ENCODE results near the gene C1orf210.

C1orf210 gene

DNA sequence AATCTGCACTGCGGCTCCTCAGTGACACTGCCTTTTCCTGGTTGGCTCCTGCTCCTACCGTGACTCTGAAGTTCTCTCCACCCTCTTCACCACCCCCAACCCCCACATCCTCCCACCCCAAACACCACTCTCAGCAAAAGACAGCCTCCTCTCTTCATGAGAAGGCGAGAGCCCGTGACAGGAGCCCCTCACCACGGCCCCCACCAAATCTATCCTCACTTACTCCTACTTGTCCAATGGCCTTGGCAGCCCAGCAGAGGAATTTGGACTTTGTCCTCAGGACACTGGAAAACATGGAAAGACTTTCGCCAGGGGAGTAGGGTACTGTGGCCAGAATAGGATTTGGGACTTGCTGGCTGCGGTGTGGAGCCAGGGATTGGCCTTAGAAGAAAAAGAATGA, 8.7 kb downstream of the C1orf210 start:
- TF ChIP-seq, protein P1, sequence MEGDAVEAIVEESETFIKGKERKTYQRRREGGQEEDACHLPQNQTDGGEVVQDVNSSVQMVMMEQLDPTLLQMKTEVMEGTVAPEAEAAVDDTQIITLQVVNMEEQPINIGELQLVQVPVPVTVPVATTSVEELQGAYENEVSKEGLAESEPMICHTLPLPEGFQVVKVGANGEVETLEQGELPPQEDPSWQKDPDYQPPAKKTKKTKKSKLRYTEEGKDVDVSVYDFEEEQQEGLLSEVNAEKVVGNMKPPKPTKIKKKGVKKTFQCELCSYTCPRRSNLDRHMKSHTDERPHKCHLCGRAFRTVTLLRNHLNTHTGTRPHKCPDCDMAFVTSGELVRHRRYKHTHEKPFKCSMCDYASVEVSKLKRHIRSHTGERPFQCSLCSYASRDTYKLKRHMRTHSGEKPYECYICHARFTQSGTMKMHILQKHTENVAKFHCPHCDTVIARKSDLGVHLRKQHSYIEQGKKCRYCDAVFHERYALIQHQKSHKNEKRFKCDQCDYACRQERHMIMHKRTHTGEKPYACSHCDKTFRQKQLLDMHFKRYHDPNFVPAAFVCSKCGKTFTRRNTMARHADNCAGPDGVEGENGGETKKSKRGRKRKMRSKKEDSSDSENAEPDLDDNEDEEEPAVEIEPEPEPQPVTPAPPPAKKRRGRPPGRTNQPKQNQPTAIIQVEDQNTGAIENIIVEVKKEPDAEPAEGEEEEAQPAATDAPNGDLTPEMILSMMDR (conservative IDR thresholded peaks at IDR 0.05), result no peak
- no peak for TF ChIP-seq ZFX (IDR thresholded peaks at IDR 0.05)

DNA sequence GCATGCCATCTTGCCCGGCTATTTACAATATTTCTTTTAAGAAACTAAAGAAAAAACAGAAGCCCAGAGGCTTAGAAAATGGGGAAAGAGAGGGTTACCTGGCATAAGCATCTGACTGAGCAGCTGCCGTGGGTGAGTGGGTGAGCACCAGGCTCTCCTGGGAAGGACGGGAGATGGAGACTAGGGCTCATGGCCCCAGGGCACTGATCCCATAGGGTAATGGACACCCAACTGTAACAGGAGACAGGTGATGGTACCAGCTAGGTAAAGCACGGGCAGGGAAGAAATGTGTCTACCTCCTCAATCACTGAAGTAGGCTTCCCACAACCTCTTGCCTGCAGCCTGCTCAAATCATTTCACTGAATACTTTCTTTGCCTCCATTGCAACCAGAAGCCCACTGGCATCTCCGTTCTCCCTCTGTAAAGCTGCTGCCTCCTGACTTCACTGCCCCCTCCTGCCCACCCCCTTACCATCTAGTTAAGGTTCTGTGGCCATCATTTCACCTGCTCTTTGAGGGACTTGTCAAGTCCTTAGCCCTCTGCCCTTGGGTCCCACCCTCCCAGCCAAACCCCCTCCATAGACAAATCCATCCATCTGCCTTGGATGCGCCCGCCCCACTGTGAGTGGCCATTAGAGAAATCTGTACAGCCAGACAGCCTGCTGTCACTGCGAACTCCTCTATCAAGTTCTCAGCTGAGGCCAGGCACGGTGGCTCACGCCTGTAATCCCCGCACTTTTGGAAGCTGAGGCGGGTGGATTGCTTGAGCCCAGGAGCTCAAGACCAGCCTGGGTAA, 9.4 kb downstream of the C1orf210 start:
- no peak overlapping the region for H3K27ac ChIP-seq
- TF ChIP-seq, protein P1 (conservative IDR thresholded peaks at IDR 0.05), result no peak
- TF ChIP-seq ZFX (IDR thresholded peaks at IDR 0.05), result no peak

More for the DNA sequence above, 8.7 kb downstream of the C1orf210 start:
- no peak overlapping the region for H3K27ac ChIP-seq

DNA sequence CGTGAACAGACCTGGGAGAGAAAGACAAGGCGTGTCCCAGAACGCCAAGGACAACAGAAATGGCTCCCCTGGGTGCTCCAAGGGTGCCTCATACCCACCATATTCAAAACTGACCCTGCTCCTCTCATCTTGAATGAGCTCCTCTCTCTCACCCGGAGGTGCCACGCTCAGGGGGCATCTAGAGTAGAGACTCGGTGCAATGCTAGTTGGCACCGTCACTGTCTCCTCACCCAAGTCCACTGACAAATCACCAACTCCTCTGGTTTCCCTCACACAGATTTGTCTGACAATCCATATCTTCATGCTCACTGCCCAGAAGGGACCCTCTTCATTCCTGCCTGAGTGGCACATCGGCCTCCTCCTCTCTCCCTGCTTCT, 10.6 kb downstream of the C1orf210 start:
- TF ChIP-seq ZFX (IDR thresholded peaks at IDR 0.05), result no peak
- H3K27ac ChIP-seq, result no peak overlapping the region

DNA sequence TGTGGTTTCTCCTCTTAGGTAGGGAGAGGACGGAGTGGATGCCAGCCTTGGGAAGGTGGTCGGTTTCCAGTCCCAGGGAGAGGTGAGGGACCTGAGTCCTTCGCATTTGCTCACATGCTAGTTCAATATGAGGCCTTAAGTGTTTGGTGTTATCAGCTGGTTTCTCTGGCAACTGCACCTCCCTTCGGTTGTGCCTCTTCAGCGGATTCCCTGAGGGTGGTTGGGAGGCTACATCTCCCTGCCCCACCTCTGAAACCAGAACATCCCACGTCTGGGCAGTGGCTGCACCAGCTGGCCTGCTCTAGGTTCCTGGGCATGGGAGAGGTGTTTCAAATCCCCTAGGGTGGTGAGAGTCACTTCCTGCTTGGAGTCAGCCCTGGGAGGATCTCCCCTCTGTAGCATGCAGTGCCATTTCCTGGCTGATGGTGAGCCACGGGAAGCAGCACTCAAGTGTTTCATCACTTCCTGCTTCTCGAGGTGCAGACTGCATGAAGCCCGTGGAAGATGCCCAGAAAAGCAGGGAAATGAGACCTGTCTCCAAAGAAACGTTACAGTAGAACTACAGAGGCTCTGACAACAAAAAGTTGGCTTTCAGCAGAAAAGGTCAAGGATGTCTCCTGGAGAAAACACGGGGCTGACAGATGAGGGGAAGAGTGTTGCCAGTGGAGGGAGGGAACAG, 11.1 kb downstream of the C1orf210 start:
- H3K27ac ChIP-seq, result no peak overlapping the region
- TF ChIP-seq, protein P1 (conservative IDR thresholded peaks at IDR 0.05), result no peak
- no peak for TF ChIP-seq ZFX (IDR thresholded peaks at IDR 0.05)

DNA sequence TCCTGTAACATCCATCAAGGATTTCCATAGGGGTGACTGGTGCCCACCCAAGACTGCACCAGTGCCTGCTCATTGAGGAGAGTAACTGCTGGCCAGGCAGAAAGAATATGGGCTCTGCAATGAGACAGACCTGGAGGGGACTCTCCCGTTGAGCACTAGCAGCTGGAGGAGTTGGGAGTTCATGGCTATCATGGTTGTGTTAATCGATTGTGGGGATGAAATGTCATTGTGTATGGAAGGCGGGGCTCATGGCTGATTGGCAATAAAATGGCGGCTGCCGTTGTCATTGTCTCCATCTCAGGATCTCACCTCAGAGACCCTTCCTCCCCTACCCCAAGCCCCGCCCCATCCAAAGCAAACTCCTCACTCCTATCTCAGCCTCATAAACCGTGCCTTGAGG, 11.7 kb downstream of the C1orf210 start:
- TF ChIP-seq ZFX (IDR thresholded peaks at IDR 0.05), result no peak
- TF ChIP-seq, protein P1 (conservative IDR thresholded peaks at IDR 0.05), result no peak
- H3K27ac ChIP-seq, result no peak overlapping the region

DNA sequence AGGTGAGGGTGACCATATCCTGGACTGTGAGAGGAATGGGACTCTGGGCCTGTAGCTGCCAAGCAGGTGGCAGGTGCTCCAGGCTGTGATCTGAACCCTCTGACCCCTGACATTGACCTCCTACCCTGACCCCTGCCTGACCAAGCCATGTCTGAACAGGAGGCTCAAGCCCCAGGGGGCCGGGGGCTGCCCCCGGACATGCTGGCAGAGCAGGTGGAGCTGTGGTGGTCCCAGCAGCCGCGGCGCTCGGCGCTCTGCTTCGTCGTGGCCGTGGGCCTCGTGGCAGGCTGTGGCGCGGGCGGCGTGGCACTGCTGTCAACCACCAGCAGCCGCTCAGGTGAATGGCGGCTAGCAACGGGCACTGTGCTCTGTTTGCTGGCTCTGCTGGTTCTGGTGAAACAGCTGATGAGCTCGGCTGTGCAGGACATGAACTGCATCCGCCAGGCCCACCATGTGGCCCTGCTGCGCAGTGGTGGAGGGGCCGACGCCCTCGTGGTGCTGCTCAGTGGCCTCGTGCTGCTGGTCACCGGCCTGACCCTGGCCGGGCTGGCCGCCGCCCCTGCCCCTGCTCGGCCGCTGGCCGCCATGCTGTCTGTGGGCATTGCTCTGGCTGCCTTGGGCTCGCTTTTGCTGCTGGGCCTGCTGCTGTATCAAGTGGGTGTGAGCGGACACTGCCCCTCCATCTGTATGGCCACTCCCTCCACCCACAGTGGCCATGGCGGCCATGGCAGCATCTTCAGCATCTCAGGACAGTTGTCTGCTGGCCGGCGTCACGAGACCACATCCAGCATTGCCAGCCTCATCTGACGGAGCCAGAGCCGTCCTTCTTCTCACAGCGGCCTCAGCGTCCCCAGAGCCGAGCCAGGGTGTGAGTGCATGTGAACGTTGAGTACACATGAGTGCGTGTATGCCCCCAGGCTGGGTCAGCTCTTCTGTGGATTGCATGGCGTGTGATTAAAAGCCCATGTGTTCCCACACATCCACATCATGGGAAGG, 12.5 kb downstream of the C1orf210 start:
- no peak overlapping the region for H3K27ac ChIP-seq
- TF ChIP-seq, protein P1 (conservative IDR thresholded peaks at IDR 0.05), result no peak
- TF ChIP-seq ZFX (IDR thresholded peaks at IDR 0.05), result no peak

DNA sequence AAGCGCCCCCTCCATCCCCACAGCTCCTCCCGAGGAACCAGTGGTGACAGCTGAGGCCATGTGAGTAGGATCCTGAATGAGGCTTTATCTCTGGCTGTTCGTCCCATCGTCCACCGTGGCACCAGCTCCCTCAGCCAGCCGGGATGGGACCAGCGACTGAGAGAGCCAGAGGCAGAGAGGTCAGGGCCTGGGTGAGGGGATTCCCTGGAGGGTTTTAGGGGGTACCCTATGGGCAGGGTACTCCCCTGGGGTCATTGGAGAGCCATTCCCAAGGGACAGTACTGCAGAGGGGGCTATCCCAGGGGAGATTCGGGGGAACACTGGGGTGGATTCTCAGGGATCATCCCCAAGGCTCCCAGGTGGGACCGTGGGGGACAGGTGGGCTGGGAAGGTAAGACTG, 13.2 kb downstream of the C1orf210 start:
- H3K27ac ChIP-seq, result no peak overlapping the region
- no peak for TF ChIP-seq ZFX (IDR thresholded peaks at IDR 0.05)
- TF ChIP-seq, protein P1 (conservative IDR thresholded peaks at IDR 0.05), result no peak

All from C4-2B (cell line).